Mesendoderm (in vitro differentiated cells): ENCODE results near the gene SMARCC2.

Experiments used
- DNase-seq: peaks from one replicate; pipeline ENCODE4 v3.0.0; 2013
- H2AK5ac ChIP-seq: 2 replicates; pipeline ENCODE4 v1.6.1; 2013; ENCODE audit warnings: low read length, inconsistent platforms
- H2BK120ac ChIP-seq: 2 replicates; pipeline ENCODE4 v1.6.1; 2013; ENCODE audit warnings: low read depth, mild to moderate bottlenecking, low read length, moderate library complexity, mixed read lengths
- H2BK15ac ChIP-seq: replicated peaks from 2 replicates; pipeline ENCODE4 v1.6.1; 2013; ENCODE audit warnings: low read depth, mild to moderate bottlenecking, moderate library complexity
- H2BK5ac ChIP-seq: 2 replicates; pipeline ENCODE4 v1.6.1; 2013; ENCODE audit warnings: low read length, inconsistent platforms
- H3K18ac ChIP-seq: 2 replicates; pipeline ENCODE4 v1.6.1; 2013; ENCODE audit warnings: mild to moderate bottlenecking, low read length, mixed read lengths
- H3K23ac ChIP-seq: one replicate; pipeline ENCODE4 v1.6.1; 2013; ENCODE audit warnings: low read length
- H3K27ac ChIP-seq: 2 replicates; pipeline ENCODE4 v1.5.1; 2013; ENCODE audit warnings: low read depth, mild to moderate bottlenecking, inconsistent platforms, low read length, moderate library complexity
- H3K27me3 ChIP-seq: 2 replicates; pipeline ENCODE4 v1.6.1; 2013; ENCODE audit warnings: low read length, control low read depth, mild to moderate bottlenecking, inconsistent platforms; ENCODE audit not compliant: insufficient read depth, poor library complexity
- H3K36me3 ChIP-seq: 2 replicates; pipeline ENCODE4 v1.6.1; 2013; ENCODE audit warnings: low read length, inconsistent platforms; ENCODE audit not compliant: control insufficient read depth, insufficient read depth
- H3K4ac ChIP-seq: one replicate; pipeline ENCODE4 v1.6.1; 2013; ENCODE audit warnings: low read depth, mild to moderate bottlenecking, low read length, moderate library complexity
- H3K4me1 ChIP-seq: 2 replicates; pipeline ENCODE4 v1.6.1; 2013; ENCODE audit warnings: low read depth, low read length, inconsistent platforms; ENCODE audit not compliant: control insufficient read depth
- H3K4me2 ChIP-seq: 2 replicates; pipeline ENCODE4 v1.6.1; 2013; ENCODE audit warnings: low read length
- H3K4me3 ChIP-seq: 2 replicates; pipeline ENCODE4 v1.5.1; 2013; ENCODE audit warnings: mild to moderate bottlenecking, low read length
- H3K56ac ChIP-seq: one replicate; pipeline ENCODE4 v1.6.1; 2013; ENCODE audit warnings: low read length
- H3K79me1 ChIP-seq: 2 replicates; pipeline ENCODE4 v1.6.1; 2013; ENCODE audit warnings: low read length, inconsistent platforms
- H3K79me2 ChIP-seq: 2 replicates; pipeline ENCODE4 v1.6.1; 2013; ENCODE audit warnings: mild to moderate bottlenecking, low read length; ENCODE audit not compliant: control insufficient read depth, insufficient read depth
- H3K9ac ChIP-seq: 2 replicates; pipeline ENCODE4 v1.6.1; 2013; ENCODE audit warnings: low read length, inconsistent platforms
- H4K5ac ChIP-seq: one replicate; pipeline ENCODE4 v1.6.1; 2013; ENCODE audit warnings: low read length
- H4K8ac ChIP-seq: one replicate; pipeline ENCODE4 v1.6.1; 2013; ENCODE audit warnings: low read depth, mild to moderate bottlenecking, control low read depth, low read length, moderate library complexity
- WGBS: extraction: QIAGEN DNeasy Blood & Tissue Kit; methylation state at CpG from one replicate; pipeline ENCODE4 v1.1.7; 2013; ENCODE audit warnings: low lambda C conversion rate, missing lambda C conversion rate; ENCODE audit not compliant: insufficient coverage; ENCODE audit errors: extremely low coverage; 5-methylcytosine and 5-hydroxymethylcytosine counted together

The SMARCC2 gene

DNA sequence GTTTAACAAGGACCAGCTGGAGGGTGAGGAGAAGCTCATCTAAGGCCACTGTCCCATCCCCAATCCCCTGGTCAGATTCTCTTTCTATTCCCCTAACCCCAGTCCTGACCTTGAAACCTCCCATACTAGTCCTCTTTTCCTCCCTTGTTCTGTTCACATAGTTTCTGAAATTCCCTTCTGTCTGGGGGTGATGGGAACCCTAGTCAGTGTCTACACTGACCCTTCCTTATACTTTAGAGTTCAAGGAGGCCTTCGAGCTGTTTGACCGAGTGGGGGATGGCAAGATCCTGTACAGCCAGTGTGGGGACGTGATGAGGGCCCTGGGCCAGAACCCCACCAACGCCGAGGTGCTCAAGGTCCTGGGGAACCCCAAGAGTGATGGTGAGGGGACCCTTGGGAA, 34.5 kb downstream of the SMARCC2 start:
- H3K4me2 ChIP-seq, result no peak overlapping the region
- no peak overlapping the region for H4K8ac ChIP-seq
- H2BK120ac ChIP-seq, result no peak overlapping the region
- H3K79me2 ChIP-seq, result peaks cover 20% of the 10 kb centered on the region
- no CpG with 5 or more reads among the region's 5 CpGs for WGBS
- H3K36me3 ChIP-seq, result peaks cover under 1% of the 10 kb centered on the region
- H3K56ac ChIP-seq, result no peak overlapping the region
- no peak overlapping the region for H3K4ac ChIP-seq
- no peak overlapping the region for H2AK5ac ChIP-seq
- no peak overlapping the region for H2BK15ac ChIP-seq
- H3K79me1 ChIP-seq, result peaks cover 6% of the 10 kb centered on the region
- no peak for DNase-seq
- H4K5ac ChIP-seq, result no peak overlapping the region
- H3K27ac ChIP-seq, result no peak overlapping the region
- H3K4me3 ChIP-seq, result no peak overlapping the region
- H3K4me1 ChIP-seq, result peaks cover 6% of the 10 kb centered on the region
- H3K27me3 ChIP-seq, result no peaks in the 10 kb centered on the region
- no peak overlapping the region for H2BK5ac ChIP-seq
- no peak overlapping the region for H3K23ac ChIP-seq
- no peak overlapping the region for H3K18ac ChIP-seq
- no peak overlapping the region for H3K9ac ChIP-seq

DNA sequence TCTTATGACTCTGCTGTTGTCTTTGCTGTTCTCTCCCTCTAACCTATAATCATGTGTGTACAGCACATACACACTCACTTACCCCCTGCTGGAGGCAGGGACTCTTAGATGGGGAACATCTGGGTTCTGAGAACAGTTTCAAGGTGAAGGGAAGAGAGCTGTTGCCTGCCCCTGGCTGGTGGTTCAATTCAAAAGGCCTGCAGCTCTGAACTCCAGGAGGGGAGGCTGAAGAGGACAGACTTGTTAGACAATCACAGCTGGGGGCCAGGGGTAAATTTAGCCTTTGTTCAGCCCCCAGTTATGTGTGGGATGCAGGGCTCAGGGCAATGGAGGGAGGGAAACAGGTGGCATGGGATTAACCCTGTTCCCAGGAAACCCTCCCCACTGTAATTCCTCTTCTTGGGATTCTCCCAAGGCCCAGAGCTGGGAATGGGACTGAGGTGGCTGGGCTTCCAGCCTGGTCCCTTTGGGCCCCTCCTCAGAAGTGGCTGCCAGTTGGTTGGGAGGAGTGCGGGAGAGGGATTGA, 35.0 kb downstream of the SMARCC2 start:
- H3K79me2 ChIP-seq, result peaks cover 14% of the 10 kb centered on the region
- H4K5ac ChIP-seq, result no peak overlapping the region
- no peaks in the 10 kb centered on the region for H3K27me3 ChIP-seq
- peaks cover 6% of the 10 kb centered on the region for H3K79me1 ChIP-seq
- peak overlapping the region; percentile 15 for H3K27ac ChIP-seq
- WGBS, result no CpG with 5 or more reads among the region's 1 CpG
- H2BK120ac ChIP-seq, result no peak overlapping the region
- no peaks in the 10 kb centered on the region for H3K36me3 ChIP-seq
- peaks cover 5% of the 10 kb centered on the region for H3K4me1 ChIP-seq
- H3K4me2 ChIP-seq, result no peak overlapping the region
- no peak overlapping the region for H2BK5ac ChIP-seq
- H3K4me3 ChIP-seq, result no peak overlapping the region
- no peak overlapping the region for H3K4ac ChIP-seq
- H2BK15ac ChIP-seq, result no peak overlapping the region
- no peak overlapping the region for H3K18ac ChIP-seq
- H3K23ac ChIP-seq, result no peak overlapping the region
- H3K56ac ChIP-seq, result no peak overlapping the region
- H4K8ac ChIP-seq, result no peak overlapping the region
- peak; percentile 38 for DNase-seq
- no peak overlapping the region for H2AK5ac ChIP-seq
- peak overlapping the region; percentile 14 for H3K9ac ChIP-seq

- Histone ChIP-seq H3K27ac (no peak overlapping the region), H3K4me3 (no peak overlapping the region), H2BK120ac (no peak overlapping the region), H3K27me3 (no peaks in the 10 kb centered on the region), H3K79me2 (peaks cover 8% of the 10 kb centered on the region), H3K9ac (peak overlapping the region; percentile 79), H3K23ac (no peak overlapping the region), H3K79me1 (peaks cover 4% of the 10 kb centered on the region), H4K8ac (no peak overlapping the region), H2BK5ac (no peak overlapping the region), H2AK5ac (no peak overlapping the region), H3K4me2 (peak overlapping the region; percentile 2), H4K5ac (no peak overlapping the region), H3K56ac (peak overlapping the region; percentile 91), H2BK15ac (no peak overlapping the region), H3K18ac (no peak overlapping the region), H3K4me1 (peaks cover 5% of the 10 kb centered on the region), H3K4ac (no peak overlapping the region), H3K36me3 (no peaks in the 10 kb centered on the region)
- no CpG with 5 or more reads among the region's 5 CpGs for WGBS
- no peak for DNase-seq
Measured at GRCh38 chr12:56153678-56154065, 35.6 kb downstream of the SMARCC2 start.

- H3K36me3 ChIP-seq, result no peaks in the 10 kb centered on the region
- no peak for DNase-seq
- H4K5ac ChIP-seq, result no peak overlapping the region
- H2BK15ac ChIP-seq, result no peak overlapping the region
- peaks cover 4% of the 10 kb centered on the region for H3K79me1 ChIP-seq
- H3K23ac ChIP-seq, result no peak overlapping the region
- WGBS, result no CpG with 5 or more reads among the region's 8 CpGs
- H3K18ac ChIP-seq, result peak overlapping the region; percentile 39
- peaks cover 5% of the 10 kb centered on the region for H3K4me1 ChIP-seq
- H3K56ac ChIP-seq, result peak overlapping the region; percentile 91
- no peak overlapping the region for H3K27ac ChIP-seq
- H4K8ac ChIP-seq, result no peak overlapping the region
- peak overlapping the region; percentile 33 for H3K4me2 ChIP-seq
- H2AK5ac ChIP-seq, result peak overlapping the region; percentile 17
- peak overlapping the region; percentile 63 for H3K4me3 ChIP-seq
- peak overlapping the region; percentile 19 for H3K4ac ChIP-seq
- no peaks in the 10 kb centered on the region for H3K27me3 ChIP-seq
- H2BK120ac ChIP-seq, result no peak overlapping the region
- H3K79me2 ChIP-seq, result peaks cover 3% of the 10 kb centered on the region
- no peak overlapping the region for H2BK5ac ChIP-seq
- peak overlapping the region; percentile 79 for H3K9ac ChIP-seq
Measured at GRCh38 chr12:56152756-56153677, 36.3 kb downstream of the SMARCC2 start.

DNA sequence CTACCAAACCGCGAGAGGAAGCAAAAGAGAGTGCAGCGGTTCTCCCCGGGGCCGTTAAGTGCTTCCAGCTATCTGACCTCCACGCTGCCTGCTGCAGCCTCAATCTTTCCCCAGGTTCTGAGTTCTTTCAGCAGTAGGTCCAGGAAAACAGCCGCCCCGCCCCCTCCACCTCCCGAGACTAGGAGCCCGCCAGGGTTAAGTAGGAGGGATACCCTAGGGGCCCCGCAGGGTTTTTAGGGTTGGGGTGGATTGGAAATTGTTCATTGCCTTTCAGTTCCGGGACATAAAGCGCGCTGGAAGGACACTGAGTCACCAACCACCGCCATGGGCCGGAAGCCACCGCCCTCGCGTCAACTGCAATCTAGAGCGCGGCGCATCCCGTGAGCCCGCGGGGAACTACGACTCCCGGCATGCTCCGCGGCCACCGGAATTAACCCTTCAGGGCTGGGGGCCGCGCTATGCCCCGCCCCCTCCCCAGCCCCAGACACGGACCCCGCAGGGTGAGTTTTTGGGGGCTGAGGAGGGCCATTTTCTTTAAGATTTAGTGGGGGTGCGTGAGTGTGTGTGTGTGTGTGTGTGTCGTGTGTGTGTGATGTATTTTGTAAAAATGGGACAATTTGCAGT, 37.0 kb downstream of the SMARCC2 start, which contains the start of gene MYL6B:
Gene MYL6B (plus strand): TSS at position 456 of the 624 bp plus-strand sequence. CDS start 1,332 bp downstream, outside the sequence.
- Histone ChIP-seq H3K27me3 (no peaks in the 10 kb centered on the region), H3K79me2 (peaks cover 3% of the 10 kb centered on the region), H2AK5ac (peak within 1 kb of the TSS; percentile 17), H3K56ac (peak within 1 kb of the TSS; percentile 91), H3K4me3 (peak within 1 kb of the TSS; percentile 63), H3K4me2 (peak within 1 kb of the TSS; percentile 71), H3K4me1 (peaks cover 5% of the 10 kb centered on the region), H2BK15ac (no peak within 1 kb of the TSS), H4K5ac (no peak within 1 kb of the TSS), H3K9ac (peak within 1 kb of the TSS; percentile 79), H4K8ac (peak within 1 kb of the TSS; percentile 65), H3K79me1 (peaks cover 4% of the 10 kb centered on the region), H3K27ac (peak within 1 kb of the TSS; percentile 52), H3K18ac (peak within 1 kb of the TSS; percentile 96), H2BK5ac (no peak within 1 kb of the TSS), H3K4ac (peak within 1 kb of the TSS; percentile 96), H3K23ac (no peak within 1 kb of the TSS), H3K36me3 (no peaks in the 10 kb centered on the region), H2BK120ac (no peak within 1 kb of the TSS)
- DNase-seq, result peak; percentile 94
- no CpG with 5 or more reads among the region's 37 CpGs for WGBS
